H9 (cell line): Measurements from ENCODE around the gene LDLRAD4. TPM values are rescaled to one million over a fixed set of nuclear protein-coding genes. Genes with fewer than 3 reads are reported as not detected.

ENCODE experiments used
- DNase-seq: peaks from one replicate; pipeline ENCODE4 v3.0.0-alpha.2; 2017
- H2AFZ ChIP-seq: one replicate; pipeline ENCODE4 v1.6.1; 2013; ENCODE audit warnings: mild to moderate bottlenecking, low read length, control low read depth, moderate library complexity
- H2AK5ac ChIP-seq: 2 replicates; pipeline ENCODE4 v1.6.1; 2013; ENCODE audit warnings: low read length, control low read depth, mixed read lengths; ENCODE audit not compliant: insufficient read length
- H2BK120ac ChIP-seq: one replicate; pipeline ENCODE4 v1.6.1; 2013; ENCODE audit warnings: low read depth, mild to moderate bottlenecking, low read length, control low read depth, inconsistent platforms; ENCODE audit not compliant: poor library complexity, severe bottlenecking
- H2BK12ac ChIP-seq: 2 replicates; pipeline ENCODE4 v1.6.1; 2013; ENCODE audit warnings: low read length, control low read depth, mixed read lengths, low read depth; ENCODE audit not compliant: insufficient read length
- H2BK15ac ChIP-seq: 2 replicates; pipeline ENCODE4 v1.6.1; 2013; ENCODE audit warnings: low read depth, low read length, control low read depth
- H2BK20ac ChIP-seq: one replicate; pipeline ENCODE4 v1.6.1; 2013; ENCODE audit warnings: low read depth, mild to moderate bottlenecking, low read length, control low read depth, inconsistent platforms; ENCODE audit not compliant: poor library complexity, severe bottlenecking
- H2BK5ac ChIP-seq: 2 replicates; pipeline ENCODE4 v1.6.1; 2013; ENCODE audit warnings: low read length, control low read depth, mixed read lengths; ENCODE audit not compliant: insufficient read length
- H3K14ac ChIP-seq: 2 replicates; pipeline ENCODE4 v1.6.1; 2013; ENCODE audit warnings: low read length, control low read depth; ENCODE audit not compliant: insufficient read depth
- H3K18ac ChIP-seq: 2 replicates; pipeline ENCODE4 v1.6.1; 2013; ENCODE audit warnings: low read depth, mild to moderate bottlenecking, mixed read lengths, low read length, control low read depth; ENCODE audit not compliant: insufficient read length
- H3K23ac ChIP-seq: 2 replicates; pipeline ENCODE4 v1.6.1; 2013; ENCODE audit warnings: low read length, control low read depth, mixed read lengths, low read depth; ENCODE audit not compliant: insufficient read length
- H3K23me2 ChIP-seq: 2 replicates; pipeline ENCODE4 v1.6.1; 2013; ENCODE audit warnings: low read depth, mild to moderate bottlenecking, mixed read lengths, low read length, control low read depth; ENCODE audit not compliant: insufficient read length, poor library complexity, severe bottlenecking
- H3K27ac ChIP-seq: 2 replicates; pipeline ENCODE4 v1.5.1; 2013; ENCODE audit warnings: low read length, control low read depth, mixed read lengths, low read depth; ENCODE audit not compliant: insufficient read length
- H3K27me3 ChIP-seq: 2 replicates; pipeline ENCODE4 v1.6.1; 2013; ENCODE audit warnings: low read length, control low read depth, inconsistent platforms; ENCODE audit not compliant: insufficient read depth
- H3K4ac ChIP-seq: 2 replicates; pipeline ENCODE4 v1.6.1; 2013; ENCODE audit warnings: low read depth, mild to moderate bottlenecking, control low read depth, inconsistent platforms, low read length, moderate library complexity
- H3K4me1 ChIP-seq: 2 replicates; pipeline ENCODE4 v1.6.1; 2013; ENCODE audit warnings: low read length, control low read depth, inconsistent platforms; ENCODE audit not compliant: insufficient read depth
- H3K4me2 ChIP-seq: 2 replicates; pipeline ENCODE4 v1.6.1; 2013; ENCODE audit warnings: low read length, control low read depth, mixed read lengths; ENCODE audit not compliant: insufficient read length, insufficient read depth
- H3K56ac ChIP-seq: 2 replicates; pipeline ENCODE4 v1.6.1; 2013; ENCODE audit warnings: low read depth, mild to moderate bottlenecking, mixed read lengths, low read length, control low read depth; ENCODE audit not compliant: insufficient read length
- H3K79me1 ChIP-seq: 2 replicates; pipeline ENCODE4 v1.6.1; 2013; ENCODE audit warnings: low read depth, mild to moderate bottlenecking, moderate library complexity, low read length, control low read depth, inconsistent platforms; ENCODE audit not compliant: insufficient read depth, poor library complexity, severe bottlenecking
- H3K79me2 ChIP-seq: 2 replicates; pipeline ENCODE4 v1.6.1; 2013; ENCODE audit warnings: low read length, control low read depth, inconsistent platforms; ENCODE audit not compliant: insufficient read depth
- H3K9ac ChIP-seq: 2 replicates; pipeline ENCODE4 v1.6.1; 2013; ENCODE audit warnings: low read length, control low read depth, mixed read lengths; ENCODE audit not compliant: insufficient read length; ENCODE audit errors: extremely low read depth
- H3K9me3 ChIP-seq: one replicate; pipeline ENCODE4 v1.6.1; 2013; ENCODE audit warnings: low read depth, low read length, inconsistent platforms; ENCODE audit not compliant: control insufficient read depth
- H3T11ph ChIP-seq: one replicate; pipeline ENCODE4 v1.6.1; 2013; ENCODE audit warnings: mild to moderate bottlenecking, low read length, control low read depth, inconsistent platforms
- H4K20me1 ChIP-seq: one replicate; pipeline ENCODE4 v1.6.1; 2013; ENCODE audit not compliant: control insufficient read depth, insufficient read length, insufficient read depth
- H4K5ac ChIP-seq: 2 replicates; pipeline ENCODE4 v1.6.1; 2013; ENCODE audit warnings: low read depth, mild to moderate bottlenecking, mixed read lengths, low read length, control low read depth; ENCODE audit not compliant: insufficient read length
- H4K8ac ChIP-seq: replicated peaks from 2 replicates; pipeline ENCODE4 v1.6.1; 2013; ENCODE audit warnings: low read length, control low read depth, mixed read lengths, low read depth; ENCODE audit not compliant: insufficient read length
- H4K91ac ChIP-seq: 2 replicates; pipeline ENCODE4 v1.6.1; 2013; ENCODE audit warnings: low read depth, mild to moderate bottlenecking, moderate library complexity, mixed read lengths, low read length, control low read depth; ENCODE audit not compliant: insufficient read length
- H3K27ac Mint-ChIP-seq, 3 experiments: 2 replicates in 2 of 3; 3 replicates in 1 of 3; pipeline ENCODE4 v1.8.0; 2020 to 2021; ENCODE audit warnings: mixed read lengths in 3 of 3, mild to moderate bottlenecking in 1 of 3, moderate library complexity in 1 of 3
- H3K27me3 Mint-ChIP-seq: 2 replicates; pipeline ENCODE4 v1.8.0; 2021; ENCODE audit warnings: low read depth, mild to moderate bottlenecking, moderate library complexity, mixed read lengths
- H3K36me3 Mint-ChIP-seq, 3 experiments: 2 replicates in 2 of 3; 3 replicates in 1 of 3; pipeline ENCODE4 v1.8.0; 2020 to 2021; ENCODE audit warnings: low read depth in 3 of 3, mixed read lengths in 3 of 3; ENCODE audit not compliant: insufficient read depth in 1 of 3
- H3K4me1 Mint-ChIP-seq, 2 experiments: 2 replicates each; pipeline ENCODE4 v1.8.0; 2020; ENCODE audit warnings: mixed read lengths in 2 of 2
- H3K4me3 Mint-ChIP-seq, 2 experiments: 2 replicates in 1 of 2; 3 replicates in 1 of 2; pipeline ENCODE4 v1.8.0; 2020 to 2021; ENCODE audit warnings: mild to moderate bottlenecking in 2 of 2, mixed read lengths in 2 of 2, moderate library complexity in 1 of 2
- H3K9me3 Mint-ChIP-seq, 2 experiments: 2 replicates in 1 of 2; 3 replicates in 1 of 2; pipeline ENCODE4 v1.8.0; 2020; ENCODE audit warnings: mild to moderate bottlenecking in 2 of 2, mixed read lengths in 2 of 2, moderate library complexity in 1 of 2
- CTCF ChIP-seq: fragments of 200-600 bp; sonication (generic); conservative IDR thresholded peaks from 3 replicates; pipeline ENCODE4 v1.8.0; 2021; ENCODE audit warnings: antibody characterized with exemption, mild to moderate bottlenecking
- WGBS: extraction: QIAGEN DNeasy Blood & Tissue Kit; methylation state at CpG from one replicate; pipeline ENCODE4 v1.1.7; 2013; ENCODE audit warnings: missing lambda C conversion rate, low lambda C conversion rate, mixed read lengths; ENCODE audit not compliant: insufficient read length; ENCODE audit errors: extremely low coverage; 5-methylcytosine and 5-hydroxymethylcytosine counted together
- total RNA-seq: library from RNA; stranded (reverse); gene quantifications from 2 replicates; pipeline ENCODE4 v1.2.1, GENCODE V29; 2021

The LDLRAD4 gene
- total RNA-seq, 1 experiment from 2014 or later, result 3.9 TPM

GRCh38 chr18:13616041-13616440 lies 397.5 kb downstream of the LDLRAD4 start:
- H3K56ac ChIP-seq, result no peak overlapping the region

More at GRCh38 chr18:13616041-13616440, 397.5 kb downstream of the LDLRAD4 start:
- Histone ChIP-seq H3T11ph (no peak overlapping the region), H3K23ac (no peak overlapping the region), H2BK20ac (no peak overlapping the region), H2BK12ac (no peak overlapping the region), H4K5ac (no peak overlapping the region), H3K4ac (no peak overlapping the region), H3K79me2 (no peaks in the 10 kb centered on the region), H2AK5ac (no peak overlapping the region), H3K4me1 (no peaks in the 10 kb centered on the region), H3K27me3 (no peaks in the 10 kb centered on the region; the same call in 1 of the 2 replicates), H2BK5ac (no peak overlapping the region), H4K8ac (no peak overlapping the region), H3K14ac (no peak overlapping the region), H4K91ac (no peak overlapping the region), H3K4me2 (no peak overlapping the region), H3K27ac (no peak overlapping the region), H2BK120ac (no peak overlapping the region), H3K9me3 (no peaks in the 10 kb centered on the region), H3K23me2 (no peaks in the 10 kb centered on the region), H3K9ac (no peak overlapping the region), H2AFZ (no peak overlapping the region), H3K18ac (no peak overlapping the region), H3K79me1 (no peaks in the 10 kb centered on the region), H2BK15ac (no peak overlapping the region), H4K20me1 (no peaks in the 10 kb centered on the region)
- Mint-ChIP-seq H3K27me3 (peaks cover 16% of the 10 kb centered on the region), H3K9me3 (no peaks in the 10 kb centered on the region), H3K4me1 (peaks cover 13 to 15% of the 10 kb centered on the region in 2 experiments), H3K4me3 (no peak overlapping the region), H3K36me3 (peaks cover 0 to 2% (median 0%) of the 10 kb centered on the region in 3 experiments; a peak in 2 of 7 replicates), H3K27ac (no peak overlapping the region)
- TF ChIP-seq CTCF, result no peak
- no peak for DNase-seq
- no CpG with 5 or more reads among the region's 5 CpGs for WGBS
